Fibroblast of peridontal ligament (primary cell): ENCODE measurements around the gene ANKRD31.

ENCODE experiments used
- DNase-seq: peaks from one replicate; pipeline ENCODE4 v3.0.0-alpha.2; 2010; ENCODE audit errors: extremely low read depth

Gene ANKRD31

DNA sequence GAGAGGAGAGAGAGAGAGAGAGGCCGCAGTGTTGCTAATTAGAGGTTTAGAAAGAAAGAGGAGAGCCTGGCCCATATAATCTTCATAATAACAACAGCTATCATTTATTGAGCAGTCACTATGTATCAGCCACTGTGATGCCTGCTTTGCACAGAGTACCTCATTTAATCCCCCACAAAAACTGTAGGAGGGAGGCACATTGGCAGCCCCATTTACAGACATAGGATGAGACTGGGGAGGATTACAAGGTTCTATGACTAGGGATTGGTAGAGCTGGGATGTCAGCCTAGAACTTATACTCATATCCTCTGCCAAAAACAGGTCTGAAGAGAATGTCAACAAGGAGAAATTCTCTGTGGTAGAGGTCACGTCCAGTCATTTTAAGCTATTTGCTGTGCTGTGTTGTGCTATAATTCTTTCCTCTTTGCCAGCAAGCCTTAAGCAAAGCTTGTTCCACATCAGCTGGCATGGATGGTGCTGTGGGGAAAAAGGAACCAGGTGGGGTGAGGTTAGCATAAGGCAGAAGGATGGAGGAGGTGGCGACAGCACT lies 177.6 kb downstream of the ANKRD31 start:
- DNase-seq = no peak

DNA sequence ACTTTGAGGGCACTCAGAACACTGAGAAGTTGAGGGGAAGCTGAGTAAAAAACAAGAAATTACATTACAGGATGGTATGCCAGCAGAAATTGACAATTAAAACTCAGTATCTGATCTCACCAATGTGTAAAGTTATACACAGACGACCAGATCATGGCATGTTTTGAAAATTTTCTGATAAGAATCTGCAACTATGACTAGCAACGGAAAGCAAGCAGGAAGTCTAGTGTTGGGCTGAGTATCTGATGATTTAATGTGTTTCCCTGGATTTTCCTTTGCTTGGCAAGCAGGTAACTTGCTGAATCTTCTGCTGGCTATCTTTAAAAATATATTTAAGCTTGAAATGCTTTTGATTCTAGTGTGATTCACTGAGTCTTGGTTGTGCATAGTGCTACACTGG lies 179.1 kb downstream of the ANKRD31 start:
- no peak for DNase-seq

DNA sequence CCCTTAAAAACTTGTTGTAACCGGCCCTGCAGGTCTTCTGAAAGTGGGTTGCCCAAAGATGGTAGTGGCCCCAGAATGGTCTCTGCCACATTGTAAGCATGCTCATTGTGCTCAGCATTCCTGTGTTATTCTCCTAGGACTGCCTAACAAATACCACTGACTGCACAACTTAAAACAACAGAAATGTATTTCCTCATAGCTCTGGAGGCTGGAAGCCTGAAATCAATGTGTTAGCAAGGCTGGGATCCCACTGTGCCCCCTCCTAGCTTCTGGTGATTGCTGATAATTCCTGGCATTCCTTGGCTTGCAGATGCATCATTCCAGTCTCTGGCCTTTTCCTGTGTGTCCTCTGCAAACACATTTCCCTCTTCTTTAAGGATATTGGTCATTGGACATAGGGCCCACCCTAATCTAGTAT lies 180.9 kb downstream of the ANKRD31 start:
- DNase-seq = peak; percentile 88

DNA sequence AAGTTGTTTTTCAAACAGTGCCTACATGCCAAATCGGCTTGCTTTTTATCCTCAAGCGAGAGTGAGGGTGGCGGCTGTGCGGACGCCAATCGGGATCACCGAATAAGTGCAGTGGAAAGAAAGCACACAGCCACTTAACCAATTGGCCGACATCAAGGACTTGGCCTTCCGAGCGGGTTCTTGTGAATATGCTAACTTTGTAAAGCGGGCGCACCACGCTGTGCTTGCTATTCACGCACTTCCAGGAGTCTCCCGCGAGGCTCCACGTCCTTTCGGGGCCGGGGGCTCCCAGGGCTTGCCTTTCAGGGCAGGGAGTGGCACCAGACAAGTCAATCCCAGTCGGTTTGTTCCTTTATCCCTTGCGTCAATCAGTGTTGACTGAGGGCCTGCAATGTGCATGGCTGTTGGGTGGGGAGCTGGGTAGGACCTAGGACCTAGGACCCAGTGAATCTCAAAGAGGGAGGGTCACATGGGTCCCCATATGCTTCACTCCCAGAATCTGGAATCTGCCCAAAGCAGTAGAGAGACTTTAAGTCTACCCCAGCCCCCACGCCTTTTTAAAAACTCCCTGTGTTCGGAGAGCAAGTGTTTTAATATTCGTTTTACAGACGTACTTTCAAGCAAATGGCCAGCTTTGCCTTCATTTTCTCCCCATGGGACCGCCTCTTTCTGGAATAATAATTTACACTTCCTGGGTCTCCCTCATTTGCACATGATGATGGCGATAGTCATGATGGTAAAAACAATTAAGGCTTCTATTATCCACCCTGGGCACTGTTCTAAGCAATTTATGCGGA lies 182.3 kb downstream of the ANKRD31 start:
- DNase-seq = peak; percentile 73

DNA sequence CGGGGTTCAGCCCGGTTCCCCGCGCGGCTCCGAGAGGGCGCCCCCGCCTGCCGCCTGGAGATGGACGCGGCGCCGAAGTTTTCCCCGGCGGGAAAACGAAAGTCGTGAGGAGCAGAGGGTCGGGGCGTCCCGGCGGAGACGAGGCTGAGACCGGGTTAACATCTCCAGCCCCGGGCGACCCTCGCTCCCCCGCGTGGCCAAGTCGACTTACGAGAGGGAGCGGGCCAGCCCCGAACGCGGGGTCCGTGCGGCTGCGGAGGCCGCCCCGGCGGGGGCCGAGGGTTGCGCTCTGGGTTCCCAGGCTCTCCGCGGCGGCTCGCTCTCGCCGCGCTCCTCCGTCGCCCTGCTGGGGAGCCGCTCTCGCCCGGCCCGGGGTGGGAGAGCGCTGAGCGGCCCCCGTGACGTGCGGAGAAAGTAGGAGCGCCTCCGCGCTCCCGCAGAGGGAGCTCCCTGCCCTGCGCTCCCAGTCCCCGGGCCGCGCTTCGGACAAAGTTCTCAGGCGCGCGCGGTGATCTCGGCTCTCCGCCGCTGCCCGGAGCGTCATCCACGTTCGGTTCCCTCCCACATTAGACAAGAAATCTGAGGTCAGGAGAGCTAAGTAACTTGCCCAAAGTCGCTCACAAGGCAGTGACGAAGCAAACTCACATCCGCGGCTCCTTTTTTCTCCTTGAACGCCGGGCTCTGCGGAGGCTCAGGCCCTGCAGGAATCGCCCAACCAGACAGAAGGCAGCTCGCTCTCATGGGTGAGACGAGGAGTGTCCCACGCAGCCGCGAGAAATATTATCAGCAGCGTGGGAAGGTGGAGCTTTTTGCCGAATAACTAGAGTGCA lies 183.2 kb downstream of the ANKRD31 start:
- peak; percentile 84 for DNase-seq

DNA sequence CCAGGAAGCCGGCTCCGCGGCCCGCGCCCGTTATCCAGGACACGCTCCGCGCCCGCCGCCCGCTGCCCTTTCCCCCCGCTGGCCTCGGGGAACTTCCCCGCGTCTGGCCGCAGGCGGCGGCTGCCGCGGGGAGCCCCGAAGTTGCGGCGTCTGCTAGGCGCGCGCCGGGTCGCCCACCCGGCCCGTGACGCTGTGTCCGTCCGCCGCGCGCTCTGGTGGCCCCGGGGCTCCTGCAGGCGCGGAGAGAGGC lies 183.7 kb downstream of the ANKRD31 start:
- DNase-seq = no peak

DNA sequence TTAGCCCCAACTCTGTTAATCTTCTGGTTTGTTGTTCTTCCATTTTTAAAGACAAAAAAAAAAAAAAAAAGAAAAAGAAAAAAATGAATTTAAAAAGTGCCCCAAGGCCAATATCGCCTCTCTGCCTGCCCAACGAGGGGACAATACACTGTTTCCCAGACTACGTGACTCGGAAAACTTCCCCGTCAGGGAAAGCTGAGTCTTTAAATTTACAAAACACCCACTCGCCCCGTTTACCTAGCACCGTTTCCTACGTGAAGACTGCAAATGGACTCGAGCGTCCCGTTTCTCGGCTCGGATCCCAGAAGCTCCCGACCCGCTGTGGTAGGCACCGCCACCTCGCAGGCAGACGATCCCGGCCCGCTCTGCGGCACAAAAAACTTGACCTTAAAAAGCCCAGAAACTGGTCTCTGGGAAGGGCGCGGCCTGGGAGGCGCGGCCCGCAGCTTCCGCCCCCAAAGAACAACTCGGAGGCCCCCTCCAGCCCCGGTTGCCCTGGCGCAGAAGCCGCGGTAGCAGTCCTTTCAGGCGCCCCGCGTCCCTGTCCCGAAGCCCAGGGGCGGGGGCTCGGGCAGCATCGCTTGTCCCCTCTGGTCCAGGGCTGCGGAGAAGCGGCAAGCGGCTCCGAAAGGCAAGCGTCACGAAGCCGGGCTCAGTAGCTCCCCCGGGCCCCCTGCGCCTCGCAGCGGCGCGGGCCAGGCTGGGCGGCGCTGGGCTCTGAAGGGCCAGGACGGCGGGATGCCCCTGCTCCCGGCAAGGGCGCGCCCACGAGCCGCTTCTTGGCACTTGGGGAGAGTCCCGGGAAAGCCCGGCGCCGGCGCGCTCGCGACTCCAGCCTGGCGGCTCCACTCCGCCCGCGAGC lies 184.3 kb downstream of the ANKRD31 start, which contains the start of gene GCNT4:
Gene GCNT4 (minus strand): TSS at position 367 of the 862 bp plus-strand sequence. CDS start 22,521 bp downstream, outside the sequence.
- DNase-seq = peak; percentile 51

DNA sequence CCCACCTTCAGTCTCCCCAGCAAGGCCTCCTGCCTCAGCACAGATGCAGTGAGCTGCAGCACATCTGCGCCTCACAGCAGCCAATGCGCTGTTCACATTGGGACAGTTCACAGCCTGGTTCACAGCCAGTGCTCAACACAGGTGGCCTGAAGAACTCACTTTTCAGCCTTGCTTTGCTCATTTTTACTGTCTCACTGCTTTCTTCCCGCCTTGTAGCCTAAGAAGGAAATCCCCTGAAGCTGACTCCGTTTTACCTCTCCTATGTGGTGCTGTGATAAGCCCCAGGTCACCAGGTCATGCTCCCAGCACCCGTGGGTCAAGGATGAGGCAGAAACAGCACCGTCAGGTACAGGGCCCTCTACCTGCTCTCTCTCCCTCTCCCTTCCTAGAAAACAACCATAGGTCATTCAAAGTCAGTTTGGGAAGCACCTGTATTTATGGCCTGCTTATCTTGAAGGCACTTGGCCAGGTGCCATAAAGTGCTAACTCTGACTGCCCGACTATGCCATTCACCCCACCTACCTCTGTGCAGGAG lies 185.4 kb downstream of the ANKRD31 start:
- DNase-seq = no peak

DNA sequence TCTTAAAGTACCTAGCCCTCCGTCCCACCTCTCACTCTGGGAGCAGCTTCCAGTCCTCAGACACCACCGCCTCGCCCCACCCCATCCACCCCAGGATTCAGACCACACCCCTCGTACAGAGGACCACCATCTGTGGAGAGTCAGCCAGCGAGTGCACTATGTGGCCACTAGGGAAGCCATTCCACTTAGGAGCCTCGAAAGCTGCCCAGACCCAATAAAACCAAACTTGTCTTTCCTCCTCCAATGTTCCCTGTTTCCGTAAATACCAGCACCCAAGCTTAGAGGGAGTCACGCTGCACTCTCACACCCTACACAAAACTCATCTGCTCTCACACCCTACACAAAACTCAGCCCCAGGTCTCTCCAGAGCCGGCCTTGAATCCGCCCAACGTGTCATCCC lies 186.3 kb downstream of the ANKRD31 start:
- peak; percentile 34 for DNase-seq

DNA sequence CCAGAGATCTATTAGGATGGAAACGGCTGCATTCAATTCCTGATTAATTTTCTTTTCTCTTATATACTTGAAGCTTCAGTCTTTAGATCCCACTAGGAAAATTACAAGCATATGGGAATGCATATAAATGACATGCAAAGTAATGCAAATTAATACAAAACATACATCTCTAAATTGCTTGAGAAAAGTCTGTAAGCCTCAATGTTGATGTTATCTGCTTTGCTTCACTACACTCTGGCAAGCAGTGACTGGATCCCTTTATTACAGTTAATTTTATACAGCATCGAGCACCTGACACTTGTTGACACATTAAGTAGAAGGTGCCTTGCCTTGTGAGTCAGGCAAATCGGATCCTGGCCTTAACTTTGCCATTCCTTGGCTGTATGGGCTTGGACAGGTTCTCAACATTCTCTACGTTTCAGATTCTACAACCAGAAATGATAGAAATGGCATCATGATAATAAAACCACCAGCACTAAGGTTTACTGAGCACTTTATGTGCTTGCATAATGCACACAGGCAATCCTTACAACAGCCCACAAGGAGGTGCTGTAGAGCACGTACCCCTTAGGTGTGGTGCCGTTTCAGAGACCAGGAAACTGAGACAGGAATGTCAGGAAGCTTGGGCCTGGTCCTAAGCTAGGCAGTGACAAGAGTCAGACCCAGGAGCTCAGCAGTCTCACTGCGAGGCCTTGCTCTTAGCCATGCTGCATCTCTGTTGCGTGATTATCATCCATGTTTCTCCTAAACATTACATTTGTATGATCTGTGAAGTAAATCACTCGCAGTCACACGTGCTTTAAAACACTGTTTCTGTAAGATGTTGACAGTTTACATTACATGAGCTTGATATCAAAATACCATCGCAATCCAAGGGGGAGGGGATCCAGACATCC lies 187.0 kb downstream of the ANKRD31 start:
- peak; percentile 65 for DNase-seq

DNA sequence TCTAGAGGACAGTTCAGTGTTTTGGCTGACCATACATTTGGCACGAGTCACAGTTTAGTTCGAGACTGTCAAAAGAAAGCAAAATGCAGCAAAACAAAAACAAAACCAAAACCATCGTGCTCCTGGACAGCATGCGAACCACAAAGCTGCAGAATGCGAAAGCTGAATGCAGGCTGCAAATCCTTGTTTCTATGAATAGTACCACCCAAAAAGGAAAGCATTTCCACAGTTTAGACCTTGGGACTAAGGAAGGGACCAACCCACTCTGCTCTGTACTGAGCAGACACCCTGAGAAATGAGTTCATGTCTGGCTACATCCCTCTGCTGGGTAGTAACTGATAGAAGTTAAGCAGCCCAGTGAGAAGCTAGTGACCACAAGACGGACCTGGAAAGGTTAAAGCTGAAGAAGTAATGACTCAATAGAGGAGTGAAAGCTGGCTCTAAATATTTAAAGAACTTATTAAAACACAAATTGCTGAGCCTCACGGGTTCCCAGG lies 188.2 kb downstream of the ANKRD31 start:
- DNase-seq = peak; percentile 71

DNA sequence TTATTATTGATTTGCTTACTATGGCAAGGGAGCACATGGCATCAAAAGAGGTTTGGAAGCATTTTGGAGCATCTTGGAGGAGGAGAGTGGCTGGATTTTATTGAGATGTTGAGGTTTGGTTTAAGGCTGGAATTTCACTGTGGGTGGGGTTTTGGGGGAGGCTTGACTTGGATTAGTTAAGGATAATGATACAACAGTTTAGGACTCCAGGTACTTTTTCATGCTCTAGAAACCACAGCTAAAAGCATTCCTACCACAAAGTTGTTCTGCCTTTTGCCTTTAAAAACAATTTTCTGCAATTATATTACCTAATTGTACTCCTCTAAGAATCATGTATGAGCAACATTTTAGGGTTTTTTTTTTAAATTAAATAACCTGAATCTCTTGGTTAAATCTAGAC lies 189.3 kb downstream of the ANKRD31 start:
- no peak for DNase-seq

DNA sequence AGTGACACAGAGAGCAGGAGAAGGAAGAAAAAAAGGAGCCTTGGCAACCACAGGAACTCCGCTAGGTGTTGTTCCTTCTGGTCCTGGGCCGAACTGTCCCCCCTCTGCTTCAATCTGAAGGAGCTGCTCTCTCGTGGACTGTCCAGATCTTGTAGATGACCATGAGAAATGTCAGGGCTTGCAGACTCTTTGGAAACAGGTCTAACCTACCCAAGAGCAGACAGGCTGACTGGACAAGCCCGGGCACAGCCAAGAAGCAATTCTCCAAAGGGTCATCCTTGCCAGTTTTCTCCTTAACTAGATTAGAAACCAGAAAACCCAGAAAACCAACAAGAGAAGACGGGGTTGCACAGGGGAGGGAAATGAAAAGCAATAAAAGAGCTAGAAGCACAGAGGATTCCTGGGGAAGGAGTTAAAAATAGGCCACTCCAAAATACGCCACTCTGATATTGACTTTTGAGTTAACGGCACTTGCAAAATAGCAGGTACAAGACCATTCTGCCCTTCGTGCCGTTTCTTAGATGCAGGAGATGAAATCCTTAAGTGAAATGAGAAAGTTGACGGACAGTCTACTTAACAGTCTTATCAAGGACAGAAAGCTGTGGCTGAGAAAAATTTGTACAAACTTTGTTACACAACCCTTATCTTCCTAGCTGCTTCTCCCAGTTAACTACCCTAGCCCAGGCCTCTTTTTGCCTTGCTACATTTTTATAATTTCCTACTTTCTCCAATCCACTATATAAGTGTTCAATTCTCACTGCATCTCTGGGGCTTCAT lies 190.1 kb downstream of the ANKRD31 start:
- DNase-seq = no peak

DNA sequence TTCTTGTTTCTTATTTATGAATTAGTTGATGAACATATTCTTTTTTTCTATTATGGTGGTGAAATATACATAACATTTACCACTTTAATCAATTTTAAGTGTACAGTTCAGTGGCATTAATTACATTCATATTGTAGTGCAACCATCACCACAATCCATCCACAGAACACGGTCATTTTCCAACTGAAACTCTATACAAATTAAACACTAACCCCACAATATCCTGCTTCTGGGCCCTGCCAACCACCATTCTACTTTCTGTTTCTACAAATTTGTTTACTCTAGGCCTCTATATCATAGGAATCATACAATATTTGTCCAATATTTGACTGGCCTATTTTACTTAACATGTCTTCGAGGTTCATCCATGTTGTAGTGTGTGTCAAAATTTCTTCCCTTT lies 191.6 kb downstream of the ANKRD31 start:
- no peak for DNase-seq

DNA sequence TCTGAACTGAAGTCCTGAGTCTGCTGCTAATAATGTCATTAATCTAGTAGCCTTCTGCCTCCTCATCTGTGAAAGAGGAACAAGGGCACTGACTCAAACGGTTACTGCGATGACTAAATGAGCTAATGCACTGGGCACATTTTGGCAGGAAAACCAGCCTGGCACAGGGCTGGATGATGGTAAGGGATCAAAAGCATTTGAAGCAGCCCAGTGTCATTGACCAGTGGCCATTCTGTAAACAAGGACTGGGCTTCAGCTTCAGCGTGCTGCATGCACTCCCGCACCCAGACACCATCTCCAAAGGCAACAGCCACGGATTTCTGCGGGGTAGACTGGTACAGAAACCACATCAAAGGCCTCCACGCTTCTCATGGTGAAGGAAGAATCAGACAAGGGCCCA lies 192.3 kb downstream of the ANKRD31 start:
- DNase-seq = no peak

DNA sequence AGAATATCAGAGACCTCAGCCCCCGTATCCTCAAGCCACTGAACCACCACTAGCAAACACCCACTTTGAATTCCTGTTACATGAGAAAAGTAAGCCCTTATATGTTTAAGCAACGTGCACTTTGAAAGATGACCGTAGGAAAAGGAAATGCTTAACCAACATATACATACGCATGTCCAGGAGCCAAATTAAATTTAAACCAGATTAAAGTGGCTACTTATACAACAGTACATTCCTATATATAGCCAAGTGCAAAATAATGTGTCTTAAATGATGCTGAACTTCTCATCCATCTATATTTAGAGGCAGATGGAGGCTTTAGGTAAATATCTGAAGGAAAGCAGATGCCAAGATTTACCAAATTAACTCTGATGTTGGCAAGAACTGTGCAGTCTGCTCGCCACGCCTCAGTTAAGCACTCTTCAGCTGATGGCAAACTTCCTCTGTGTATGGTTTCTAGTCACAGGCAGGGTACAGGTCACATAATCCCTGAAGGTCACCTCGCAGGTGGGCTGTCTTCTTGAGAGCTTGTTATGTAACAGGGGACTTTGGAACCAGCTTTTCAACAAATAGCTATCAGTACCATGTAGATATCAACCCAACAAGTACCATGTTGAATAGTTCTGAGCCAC lies 192.9 kb downstream of the ANKRD31 start:
- DNase-seq = no peak

DNA sequence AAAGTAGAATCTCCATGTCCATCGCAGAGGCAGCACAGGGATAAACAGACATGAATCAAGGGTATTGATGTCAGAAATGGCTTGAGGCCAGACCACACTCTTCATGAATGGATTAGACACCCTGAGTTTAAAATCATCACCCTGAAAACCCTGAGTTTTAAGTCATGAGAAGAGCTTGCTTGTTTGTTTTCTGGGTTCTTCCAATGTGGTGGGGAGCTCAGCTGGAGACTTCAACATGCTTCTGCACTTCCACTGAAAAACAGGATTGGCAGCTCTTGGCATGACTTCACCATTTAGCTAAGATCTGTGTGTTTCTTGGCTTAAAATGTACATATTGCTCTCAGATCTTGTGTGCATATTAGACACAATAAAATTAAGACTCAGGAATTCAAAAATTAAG lies 194.2 kb downstream of the ANKRD31 start:
- DNase-seq = peak; percentile 38

DNA sequence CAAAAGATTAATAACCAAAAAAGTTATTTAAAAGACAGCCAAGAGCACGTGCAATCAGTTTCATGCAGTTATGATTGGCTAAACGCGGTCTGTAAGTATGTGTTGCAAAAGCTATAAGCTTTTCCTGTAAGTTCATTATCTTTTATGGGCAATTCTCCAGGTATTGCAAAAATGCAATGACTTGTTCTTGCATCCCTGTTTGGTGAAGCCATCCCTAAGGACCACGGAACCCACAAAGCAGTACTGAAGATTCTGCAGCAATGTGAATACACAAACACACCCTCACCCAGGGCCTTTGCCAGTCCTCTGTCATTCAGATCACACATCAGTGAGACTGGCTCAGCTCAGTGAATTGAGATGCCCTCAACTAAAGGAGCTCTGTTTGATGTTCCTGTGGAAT lies 195.7 kb downstream of the ANKRD31 start:
- peak; percentile 54 for DNase-seq

DNA sequence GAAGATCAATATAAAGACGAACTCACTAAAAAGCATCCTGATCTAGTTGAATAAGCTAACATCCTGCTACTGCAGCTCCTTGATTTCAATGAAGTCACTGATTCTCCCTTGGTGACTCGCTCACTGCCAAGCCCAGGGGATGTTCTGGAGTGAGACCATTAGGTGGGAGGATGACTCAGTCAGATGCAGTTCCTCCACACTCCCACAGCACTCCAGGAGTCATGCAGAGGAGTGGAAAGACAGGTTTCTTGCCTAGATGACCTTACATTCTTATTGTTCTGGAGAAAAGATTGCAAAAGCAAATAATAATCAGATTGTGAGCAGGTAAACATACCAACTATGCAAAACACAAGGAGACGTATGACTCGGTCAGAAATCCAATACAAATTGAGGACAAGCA lies 199.6 kb downstream of the ANKRD31 start:
- peak; percentile 53 for DNase-seq
